Measurements from ENCODE around the gene PSIP1.

PSIP1 gene

DNA sequence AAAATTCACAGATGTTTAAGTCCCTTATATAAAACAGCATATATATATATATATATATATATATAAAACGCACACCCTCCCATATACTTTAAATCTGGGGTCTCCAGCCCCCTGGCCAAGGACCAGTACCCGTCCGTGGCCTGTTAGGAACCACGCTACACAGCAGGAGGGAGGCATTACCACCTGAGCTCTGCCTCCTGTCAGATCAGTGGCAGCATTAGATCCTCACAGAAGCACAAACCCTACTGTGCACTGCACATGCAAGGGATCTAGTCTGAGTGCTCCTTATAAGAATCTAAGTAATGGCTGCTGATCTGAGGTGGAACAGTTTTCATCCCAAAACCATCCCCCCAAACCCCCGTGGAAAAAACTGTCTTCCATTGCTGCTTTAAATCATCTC is 9.0 kb downstream of the PSIP1 start:
- no peak overlapping the region for H2BK12ac ChIP-seq (ENCODE audit: low read length)
- H3K27me3 ChIP-seq (ENCODE audit: insufficient read depth, low read length), result no peaks in the 10 kb centered on the region
- H4K8ac ChIP-seq (ENCODE audit: low read depth, low read length), result no peak overlapping the region
- no peak overlapping the region for H3K4me3 ChIP-seq (ENCODE audit: low read depth, low read length)
- H3K4me1 ChIP-seq (ENCODE audit: control insufficient read depth in 1 of 2, insufficient read depth in 2 of 2, low read length in 2 of 2), result no peaks in the 10 kb centered on the region
- no CpG with 5 or more reads among the region's 5 CpGs for WGBS (ENCODE audit: extremely low coverage, insufficient coverage, insufficient read length)
- no peak overlapping the region for H3K27ac ChIP-seq (ENCODE audit: low read depth, low read length)
- no peak overlapping the region for H4K91ac ChIP-seq (ENCODE audit: low read depth, low read length)
- H2BK5ac ChIP-seq (ENCODE audit: low read depth, low read length, poor library complexity), result no peak overlapping the region
- no peaks in the 10 kb centered on the region for H3K9me3 ChIP-seq (ENCODE audit: insufficient read depth, low read depth, low read length)
- H3K4ac ChIP-seq (ENCODE audit: low read depth, low read length), result no peak overlapping the region
- H2AFZ ChIP-seq (ENCODE audit: insufficient read depth, low read length, poor library complexity), result no peak overlapping the region
- H3K79me2 ChIP-seq (ENCODE audit: control insufficient read depth, insufficient read depth, low read length, poor library complexity), result peaks cover 1% of the 10 kb centered on the region
- H3K14ac ChIP-seq (ENCODE audit: low read length), result no peak overlapping the region
- no peak overlapping the region for H3K9ac ChIP-seq (ENCODE audit: low read length)
- H3K4me2 ChIP-seq (ENCODE audit: low read length), result no peak overlapping the region
- no peak overlapping the region for H2AK5ac ChIP-seq (ENCODE audit: low read length)
- no peak for DNase-seq
- peaks cover 6 to 7% of the 10 kb centered on the region in 2 experiments for H3K36me3 ChIP-seq (ENCODE audit: control insufficient read depth in 1 of 2, insufficient read depth in 2 of 2, low read length in 2 of 2)
- H3K79me1 ChIP-seq (ENCODE audit: low read length), result no peaks in the 10 kb centered on the region
- H2BK120ac ChIP-seq (ENCODE audit: insufficient read depth, low read length, poor library complexity), result no peak overlapping the region
- no peak overlapping the region for H3K18ac ChIP-seq (ENCODE audit: low read length)
- H4K12ac ChIP-seq (ENCODE audit: low read depth, low read length), result no peak overlapping the region
- no peak overlapping the region for H3K23ac ChIP-seq (ENCODE audit: low read length)

DNA sequence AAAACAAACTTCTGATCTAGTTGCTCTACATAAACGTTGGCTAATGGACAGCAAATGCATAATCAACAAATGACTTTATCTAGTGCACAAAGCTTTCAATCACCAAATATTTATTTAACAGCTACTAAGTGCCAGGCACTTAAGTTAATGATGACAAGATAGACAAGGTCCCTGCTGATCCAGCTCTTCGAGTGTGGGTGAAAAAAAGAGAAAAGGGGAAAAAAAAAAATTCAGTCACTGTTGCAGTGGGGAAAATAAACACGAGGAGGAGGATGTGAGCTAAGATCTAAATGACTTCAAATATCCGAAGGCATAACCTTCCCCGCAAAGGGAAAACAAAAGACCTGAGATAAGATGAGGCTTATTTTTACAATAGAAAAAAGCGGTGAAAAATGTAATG is 9.6 kb downstream of the PSIP1 start:
- Histone ChIP-seq H3K27ac (ENCODE audit: low read depth, low read length) (no peak overlapping the region), H3K18ac (ENCODE audit: low read length) (no peak overlapping the region), H3K4ac (ENCODE audit: low read depth, low read length) (no peak overlapping the region), H4K12ac (ENCODE audit: low read depth, low read length) (no peak overlapping the region), H3K4me1 (ENCODE audit: control insufficient read depth in 1 of 2, insufficient read depth in 2 of 2, low read length in 2 of 2) (no peaks in the 10 kb centered on the region), H3K4me2 (ENCODE audit: low read length) (no peak overlapping the region), H2AK5ac (ENCODE audit: low read length) (no peak overlapping the region), H4K91ac (ENCODE audit: low read depth, low read length) (no peak overlapping the region), H3K14ac (ENCODE audit: low read length) (no peak overlapping the region), H4K8ac (ENCODE audit: low read depth, low read length) (no peak overlapping the region), H2BK5ac (ENCODE audit: low read depth, low read length, poor library complexity) (no peak overlapping the region), H3K4me3 (ENCODE audit: low read depth, low read length) (no peak overlapping the region), H2BK120ac (ENCODE audit: insufficient read depth, low read length, poor library complexity) (no peak overlapping the region), H3K23ac (ENCODE audit: low read length) (no peak overlapping the region), H3K9me3 (ENCODE audit: insufficient read depth, low read depth, low read length) (no peaks in the 10 kb centered on the region), H3K27me3 (ENCODE audit: insufficient read depth, low read length) (no peaks in the 10 kb centered on the region), H3K36me3 (ENCODE audit: control insufficient read depth in 1 of 2, insufficient read depth in 2 of 2, low read length in 2 of 2) (peaks cover 6 to 7% of the 10 kb centered on the region in 2 experiments), H2BK12ac (ENCODE audit: low read length) (no peak overlapping the region), H3K79me1 (ENCODE audit: low read length) (no peaks in the 10 kb centered on the region), H3K9ac (ENCODE audit: low read length) (no peak overlapping the region), H2AFZ (ENCODE audit: insufficient read depth, low read length, poor library complexity) (no peak overlapping the region), H3K79me2 (ENCODE audit: control insufficient read depth, insufficient read depth, low read length, poor library complexity) (peaks cover 1% of the 10 kb centered on the region)
- no peak for DNase-seq
- WGBS (ENCODE audit: extremely low coverage, insufficient coverage, insufficient read length), result 100% methylated on average over 1 of the region's 6 CpGs

DNA sequence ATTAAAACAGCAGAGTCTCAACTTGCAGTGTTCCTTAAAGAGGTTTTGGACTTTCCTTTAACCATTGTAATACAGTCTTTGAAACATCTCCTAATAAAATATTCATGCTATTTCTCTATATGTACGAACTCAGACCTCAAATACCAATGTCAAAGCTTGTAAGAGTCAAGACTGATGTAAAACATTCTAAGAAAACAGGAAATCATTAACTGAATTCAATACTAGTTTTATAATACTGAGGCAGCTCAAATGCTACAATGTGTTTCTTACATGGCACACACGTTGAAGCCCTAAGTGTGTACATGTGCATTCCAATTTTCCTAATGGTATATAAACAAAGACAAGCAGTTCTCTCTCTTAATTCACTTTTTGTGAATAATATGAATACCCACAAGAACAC is 11.6 kb downstream of the PSIP1 start:
- no peaks in the 10 kb centered on the region for H3K79me1 ChIP-seq (ENCODE audit: low read length)
- no peak overlapping the region for H2BK120ac ChIP-seq (ENCODE audit: insufficient read depth, low read length, poor library complexity)
- no peak overlapping the region for H2AFZ ChIP-seq (ENCODE audit: insufficient read depth, low read length, poor library complexity)
- H3K79me2 ChIP-seq (ENCODE audit: control insufficient read depth, insufficient read depth, low read length, poor library complexity), result peaks cover 1% of the 10 kb centered on the region
- H3K4ac ChIP-seq (ENCODE audit: low read depth, low read length), result no peak overlapping the region
- H3K27ac ChIP-seq (ENCODE audit: low read depth, low read length), result no peak overlapping the region
- no peaks in the 10 kb centered on the region for H3K4me1 ChIP-seq (ENCODE audit: control insufficient read depth in 1 of 2, insufficient read depth in 2 of 2, low read length in 2 of 2)
- H3K14ac ChIP-seq (ENCODE audit: low read length), result no peak overlapping the region
- H4K12ac ChIP-seq (ENCODE audit: low read depth, low read length), result no peak overlapping the region
- DNase-seq, result peak in 1 of 2 donors; percentile 4
- peaks cover 0 to 5% of the 10 kb centered on the region in 2 experiments for H3K36me3 ChIP-seq (ENCODE audit: control insufficient read depth in 1 of 2, insufficient read depth in 2 of 2, low read length in 2 of 2)
- WGBS (ENCODE audit: extremely low coverage, insufficient coverage, insufficient read length), result no CpG with 5 or more reads among the region's 2 CpGs
- H4K8ac ChIP-seq (ENCODE audit: low read depth, low read length), result no peak overlapping the region
- no peak overlapping the region for H3K4me2 ChIP-seq (ENCODE audit: low read length)
- H2BK5ac ChIP-seq (ENCODE audit: low read depth, low read length, poor library complexity), result no peak overlapping the region
- H3K9ac ChIP-seq (ENCODE audit: low read length), result no peak overlapping the region
- no peak overlapping the region for H3K4me3 ChIP-seq (ENCODE audit: low read depth, low read length)
- no peak overlapping the region for H3K23ac ChIP-seq (ENCODE audit: low read length)
- no peaks in the 10 kb centered on the region for H3K27me3 ChIP-seq (ENCODE audit: insufficient read depth, low read length)
- H2AK5ac ChIP-seq (ENCODE audit: low read length), result no peak overlapping the region
- H2BK12ac ChIP-seq (ENCODE audit: low read length), result no peak overlapping the region
- H4K91ac ChIP-seq (ENCODE audit: low read depth, low read length), result no peak overlapping the region
- no peak overlapping the region for H3K18ac ChIP-seq (ENCODE audit: low read length)
- no peaks in the 10 kb centered on the region for H3K9me3 ChIP-seq (ENCODE audit: insufficient read depth, low read depth, low read length)

DNA sequence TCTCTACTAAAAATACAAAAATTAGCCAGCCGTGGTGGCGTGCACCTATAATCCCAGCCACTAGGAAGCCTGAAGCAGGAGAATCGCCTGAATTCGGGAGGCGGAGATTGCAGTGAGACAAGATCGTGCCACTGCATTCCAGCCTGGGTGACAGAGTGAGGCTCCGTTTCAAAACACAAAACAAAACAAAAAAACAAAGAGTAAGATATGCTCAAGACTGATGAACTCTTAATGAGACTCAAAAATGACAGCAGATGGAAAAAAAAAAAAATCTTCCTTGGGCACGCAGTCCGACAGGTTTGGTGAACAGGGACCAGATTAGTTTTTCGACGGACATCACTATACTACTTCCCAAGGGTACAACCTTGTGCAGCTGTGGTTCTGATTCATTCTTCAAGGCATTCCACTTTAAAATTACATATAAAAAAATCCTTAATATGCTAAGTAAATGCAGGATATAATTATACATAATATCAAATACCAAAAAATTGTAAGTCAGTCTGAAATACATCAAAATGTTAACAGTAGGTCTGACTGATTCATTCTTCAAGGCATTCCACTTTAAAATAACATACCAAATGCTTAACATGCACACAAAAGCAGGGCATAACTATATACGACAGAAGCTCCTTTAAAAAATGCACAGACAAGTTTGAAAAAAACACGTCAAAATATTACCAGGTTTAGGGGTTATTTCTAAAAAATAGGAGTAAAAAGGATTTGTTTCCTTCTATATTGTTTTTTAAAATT is 12.3 kb downstream of the PSIP1 start:
- DNase-seq, result peak; percentile 68 to 83
- H4K91ac ChIP-seq (ENCODE audit: low read depth, low read length), result no peak overlapping the region
- H2BK5ac ChIP-seq (ENCODE audit: low read depth, low read length, poor library complexity), result no peak overlapping the region
- no peak overlapping the region for H3K4me2 ChIP-seq (ENCODE audit: low read length)
- no peak overlapping the region for H3K18ac ChIP-seq (ENCODE audit: low read length)
- H3K36me3 ChIP-seq (ENCODE audit: control insufficient read depth in 1 of 2, insufficient read depth in 2 of 2, low read length in 2 of 2), result peaks cover 0 to 6% of the 10 kb centered on the region in 2 experiments
- H3K27me3 ChIP-seq (ENCODE audit: insufficient read depth, low read length), result no peaks in the 10 kb centered on the region
- no peaks in the 10 kb centered on the region for H3K4me1 ChIP-seq (ENCODE audit: control insufficient read depth in 1 of 2, insufficient read depth in 2 of 2, low read length in 2 of 2)
- peaks cover 1% of the 10 kb centered on the region for H3K79me2 ChIP-seq (ENCODE audit: control insufficient read depth, insufficient read depth, low read length, poor library complexity)
- H3K23ac ChIP-seq (ENCODE audit: low read length), result no peak overlapping the region
- H3K4me3 ChIP-seq (ENCODE audit: low read depth, low read length), result no peak overlapping the region
- no peak overlapping the region for H3K27ac ChIP-seq (ENCODE audit: low read depth, low read length)
- no peak overlapping the region for H2AFZ ChIP-seq (ENCODE audit: insufficient read depth, low read length, poor library complexity)
- no peak overlapping the region for H2BK12ac ChIP-seq (ENCODE audit: low read length)
- no peak overlapping the region for H2BK120ac ChIP-seq (ENCODE audit: insufficient read depth, low read length, poor library complexity)
- H3K9me3 ChIP-seq (ENCODE audit: insufficient read depth, low read depth, low read length), result no peaks in the 10 kb centered on the region
- H3K79me1 ChIP-seq (ENCODE audit: low read length), result no peaks in the 10 kb centered on the region
- no CpG with 5 or more reads among the region's 13 CpGs for WGBS (ENCODE audit: extremely low coverage, insufficient coverage, insufficient read length)
- no peak overlapping the region for H3K9ac ChIP-seq (ENCODE audit: low read length)
- H3K4ac ChIP-seq (ENCODE audit: low read depth, low read length), result no peak overlapping the region
- H4K12ac ChIP-seq (ENCODE audit: low read depth, low read length), result no peak overlapping the region
- no peak overlapping the region for H3K14ac ChIP-seq (ENCODE audit: low read length)
- H2AK5ac ChIP-seq (ENCODE audit: low read length), result no peak overlapping the region
- H4K8ac ChIP-seq (ENCODE audit: low read depth, low read length), result no peak overlapping the region
